Keratinocyte (primary cell): ENCODE measurements around the gene PID1. TPM values are rescaled to one million over a fixed set of nuclear protein-coding genes. Genes with fewer than 3 reads are reported as not detected.

Experiments used
- DNase-seq: peaks from one replicate; pipeline ENCODE4 v3.0.0-alpha.2; 2011; ENCODE audit warnings: low read depth, missing footprints, low spot score
- FAIRE-seq: peaks from 2 replicates; lab custom pipeline; 2011; peaks lifted over from hg19 to GRCh38; lab: Jason Lieb, UNC
- H2AFZ ChIP-seq: 2 replicates; pipeline ENCODE4 v1.6.0; 2012; ENCODE audit warnings: low read length, control low read depth, inconsistent platforms; ENCODE audit not compliant: control insufficient read depth
- H3K27ac ChIP-seq: 2 replicates; pipeline ENCODE4 v1.5.1; 2011; ENCODE audit warnings: low read length; ENCODE audit not compliant: control insufficient read depth, insufficient read depth
- H3K27me3 ChIP-seq: 3 replicates; pipeline ENCODE4 v1.6.0; 2011; ENCODE audit warnings: low read length; ENCODE audit not compliant: control insufficient read depth, insufficient read depth; ENCODE audit errors: extremely low read depth
- H3K36me3 ChIP-seq, 2 experiments: 2 replicates in 1 of 2; 3 replicates in 1 of 2; pipeline ENCODE4 v1.5.1; 2011; ENCODE audit warnings: low read length in 2 of 2, mild to moderate bottlenecking in 1 of 2; ENCODE audit not compliant: control insufficient read depth in 2 of 2, insufficient read depth in 2 of 2; ENCODE audit errors: extremely low read depth in 1 of 2
- H3K4me1 ChIP-seq: 3 replicates; pipeline ENCODE4 v1.5.1; 2011; ENCODE audit warnings: low read length; ENCODE audit not compliant: control insufficient read depth, insufficient read depth; ENCODE audit errors: extremely low read depth
- H3K4me2 ChIP-seq: 3 replicates; pipeline ENCODE4 v1.6.0; 2011; ENCODE audit warnings: low read depth, low read length; ENCODE audit not compliant: control insufficient read depth, insufficient read depth; ENCODE audit errors: extremely low read depth
- H3K4me3 ChIP-seq, 3 experiments: fragments of 200-600 bp in 1 of 3; sonication (generic) in 1 of 3; 2 replicates in 2 of 3; 3 replicates in 1 of 3; pipeline ENCODE4 v1.5.1; 2011 to 2016; ENCODE audit warnings: low read length in 3 of 3, mild to moderate bottlenecking in 3 of 3, control low read depth in 2 of 3, inconsistent platforms in 1 of 3, low read depth in 1 of 3, mixed read lengths in 1 of 3, mixed run types in 1 of 3, moderate library complexity in 1 of 3; ENCODE audit not compliant: control insufficient read depth in 2 of 3, insufficient read depth in 2 of 3; ENCODE audit errors: extremely low read depth in 1 of 3
- H3K79me2 ChIP-seq: 2 replicates; pipeline ENCODE4 v1.6.0; 2012; ENCODE audit warnings: low read length; ENCODE audit not compliant: control insufficient read depth, insufficient read depth
- H3K9ac ChIP-seq: 3 replicates; pipeline ENCODE4 v1.6.0; 2011; ENCODE audit warnings: low read length; ENCODE audit not compliant: control insufficient read depth, insufficient read depth; ENCODE audit errors: extremely low read depth
- H3K9me1 ChIP-seq: 3 replicates; pipeline ENCODE4 v1.6.0; 2011; ENCODE audit warnings: low read length; ENCODE audit not compliant: control insufficient read depth, insufficient read depth; ENCODE audit errors: extremely low read depth
- H3K9me3 ChIP-seq: 2 replicates; pipeline ENCODE4 v1.5.1; 2012; ENCODE audit warnings: low read depth, low read length; ENCODE audit not compliant: control insufficient read depth
- H4K20me1 ChIP-seq: 3 replicates; pipeline ENCODE4 v1.6.0; 2011; ENCODE audit warnings: low read length; ENCODE audit not compliant: control insufficient read depth, insufficient read depth; ENCODE audit errors: extremely low read depth
- CTCF ChIP-seq, 3 experiments: IDR thresholded peaks in 1 of 3; conservative IDR thresholded peaks in 1 of 3; optimal IDR thresholded peaks in 1 of 3; 2 replicates in 2 of 3; 3 replicates in 1 of 3; pipeline versions ENCODE3 to v1.5.1; 2011; ENCODE audit warnings: low read length in 3 of 3, mild to moderate bottlenecking in 3 of 3, moderate library complexity in 2 of 3, control low read depth in 1 of 3, inconsistent platforms in 1 of 3; ENCODE audit not compliant: insufficient read depth in 2 of 3; ENCODE audit errors: extremely low read depth in 1 of 3
- EZH2 ChIP-seq: IDR thresholded peaks from one replicate; pipeline ENCODE4 v1.6.1; 2012; ENCODE audit warnings: inconsistent platforms, mild to moderate bottlenecking, low read length, moderate library complexity
- dilution Hi-C: fragments of 300-500 bp; cut with MboI; formaldehyde crosslinking; loops from one replicate; pipeline ENCODE4 v1.7.0; 2020; ENCODE audit warnings: low sequenced_read_pairs; ENCODE audit not compliant: extremely low pct_ligation_motif_present
- polyA plus RNA-seq, 5 experiments: library from polyadenylated mRNA; depleted of rRNA in 3 of 5; stranded (reverse) in 3 of 5; stranded (forward) in 1 of 5; unstranded in 1 of 5; fragments of >200 nt; gene quantifications; 1 replicate in 1 of 5; 2 replicates in 3 of 5; 3 replicates in 1 of 5; pipeline versions ENCODE4 v1.2.1 to v1.2.3, GENCODE V29; 2011 to 2012; ENCODE audit warnings: missing spikeins in 2 of 5, low read depth in 1 of 5, low replicate concordance in 1 of 5

Gene PID1
- polyA plus RNA-seq, 1 donor (not counting 4 experiments of a cell fraction or from before 2014, with no cell fraction given): 5.4 TPM

GRCh38 chr2:229141424-229142025 lies 129.6 kb downstream of the PID1 start:
- DNase-seq: no peak

DNA sequence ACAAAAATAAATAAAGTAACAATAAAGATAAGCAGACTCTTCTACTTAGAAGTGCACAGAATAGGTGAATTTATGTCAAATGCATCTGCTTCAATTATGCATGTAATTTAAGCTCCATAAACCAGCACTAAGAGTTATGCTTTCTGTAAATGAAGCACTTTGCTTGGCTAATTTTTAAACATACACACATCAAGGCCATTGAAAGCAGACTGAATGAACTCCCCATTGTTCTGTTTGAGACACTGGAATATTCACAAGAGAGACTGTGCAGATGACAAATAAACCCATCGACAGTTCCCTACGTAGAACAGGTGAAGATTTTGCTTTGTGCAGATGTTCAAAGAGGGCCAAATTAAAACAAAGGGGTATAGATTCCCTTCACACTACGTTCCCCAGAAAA lies 133.4 kb downstream of the PID1 start:
- FAIRE-seq: no peak
- H3K27ac ChIP-seq: no peak overlapping the region
- H3K27me3 ChIP-seq: no peaks in the 10 kb centered on the region
- H3K4me2 ChIP-seq: no peak overlapping the region
- H3K9ac ChIP-seq: no peak overlapping the region
- H4K20me1 ChIP-seq: no peaks in the 10 kb centered on the region
- H3K4me3 ChIP-seq: no peak overlapping the region
- no peaks in the 10 kb centered on the region for H3K36me3 ChIP-seq
- peaks cover 4% of the 10 kb centered on the region for H3K4me1 ChIP-seq
- no peak for TF ChIP-seq CTCF (optimal IDR thresholded peaks at IDR 0.05 in 1 of 3, IDR thresholded peaks at IDR 0.05 in 1 of 3, conservative IDR thresholded peaks at IDR 0.05 in 1 of 3; ENCODE audit: extremely low read depth in 1 of 3, insufficient read depth in 2 of 3, low read length in 3 of 3)
- no peak for TF ChIP-seq EZH2
- DNase-seq: no peak
- dilution Hi-C loops: no loop called here
- H3K79me2 ChIP-seq: no peaks in the 10 kb centered on the region
- H2AFZ ChIP-seq: no peak overlapping the region
- no peaks in the 10 kb centered on the region for H3K9me1 ChIP-seq
- H3K9me3 ChIP-seq: no peaks in the 10 kb centered on the region

More at GRCh38 chr2:229141424-229142025, 129.6 kb downstream of the PID1 start:
- Histone ChIP-seq H3K9ac (no peak overlapping the region), H2AFZ (no peak overlapping the region), H3K4me3 (no peak overlapping the region), H3K4me1 (peaks cover 4% of the 10 kb centered on the region), H3K79me2 (no peaks in the 10 kb centered on the region), H3K27ac (no peak overlapping the region), H3K4me2 (no peak overlapping the region), H3K27me3 (no peaks in the 10 kb centered on the region), H4K20me1 (no peaks in the 10 kb centered on the region), H3K9me3 (no peaks in the 10 kb centered on the region), H3K36me3 (no peaks in the 10 kb centered on the region), H3K9me1 (no peaks in the 10 kb centered on the region)
- no peak for FAIRE-seq
- TF ChIP-seq EZH2 (no peak), CTCF (optimal IDR thresholded peaks at IDR 0.05 in 1 of 3, IDR thresholded peaks at IDR 0.05 in 1 of 3, conservative IDR thresholded peaks at IDR 0.05 in 1 of 3; ENCODE audit: extremely low read depth in 1 of 3, insufficient read depth in 2 of 3, low read length in 3 of 3) (no peak)
- dilution Hi-C loops: no loop called here
